Erythroblast (primary cell): Measurements from ENCODE around the gene MGAT4B.

Experiments used
- GATA1 ChIP-seq: IDR thresholded peaks from 2 replicates; pipeline ENCODE4 v1.6.1; 2011; ENCODE audit warnings: low read depth, mild to moderate bottlenecking, control low read depth, low read length, moderate library complexity
- POLR2A ChIP-seq: IDR thresholded peaks from 2 replicates; pipeline ENCODE4 v1.6.1; 2011; ENCODE audit warnings: mild to moderate bottlenecking, low read length

GRCh38 chr5:179776411-179776938 lies 30.2 kb downstream of the MGAT4B start:
- TF ChIP-seq POLR2A (no peak), GATA1 (no peak)
